ENCODE results near the gene FAT2.

The FAT2 gene

GRCh38 chr5:151571270-151572173 is 19.6 kb downstream of the FAT2 start:
- Histone ChIP-seq H3K4me3 (no peak overlapping the region), H3K27ac (no peak overlapping the region)
- TF ChIP-seq CTCF (IDR thresholded peaks at IDR 0.05), result no peak
- no peak for DNase-seq (ENCODE audit: low spot score)

GRCh38 chr5:151570512-151571269 is 20.4 kb downstream of the FAT2 start:
- Histone ChIP-seq H3K27ac (no peak overlapping the region), H3K4me3 (no peak overlapping the region)
- no peak for DNase-seq (ENCODE audit: low spot score)
- TF ChIP-seq CTCF (IDR thresholded peaks at IDR 0.05), result no peak

GRCh38 chr5:151570058-151570457 is 21.1 kb downstream of the FAT2 start:
- Histone ChIP-seq H3K4me3 (no peak overlapping the region), H3K27ac (no peak overlapping the region)
- no peak for TF ChIP-seq CTCF (IDR thresholded peaks at IDR 0.05)

GRCh38 chr5:151569132-151570046 is 21.7 kb downstream of the FAT2 start:
- Histone ChIP-seq H3K27ac (no peak overlapping the region), H3K4me3 (no peak overlapping the region)

More at GRCh38 chr5:151570058-151570457, 21.1 kb downstream of the FAT2 start:
- no peak for DNase-seq (ENCODE audit: low spot score)

GRCh38 chr5:151568036-151568435 is 23.1 kb downstream of the FAT2 start:
- no peak for DNase-seq (ENCODE audit: low spot score)
- no peak for TF ChIP-seq CTCF (IDR thresholded peaks at IDR 0.05)
- Histone ChIP-seq H3K4me3 (no peak overlapping the region), H3K27ac (no peak overlapping the region)

More at GRCh38 chr5:151569132-151570046, 21.7 kb downstream of the FAT2 start:
- DNase-seq (ENCODE audit: low spot score), result no peak
- no peak for TF ChIP-seq CTCF (IDR thresholded peaks at IDR 0.05)

- no peak for DNase-seq (ENCODE audit: low spot score)
- H3K27ac ChIP-seq, result no peak overlapping the region
- no peak for TF ChIP-seq CTCF (IDR thresholded peaks at IDR 0.05)
- H3K4me3 ChIP-seq, result no peak overlapping the region
These were observed 25.2 kb downstream of the FAT2 start for GRCh38 chr5:151565971-151566370.
